Endometrial microvascular endothelial cells (primary cell): ENCODE measurements around the gene COLEC11. TPM values are rescaled to one million over a fixed set of nuclear protein-coding genes. Genes with fewer than 3 reads are reported as not detected.
"Not testable (repeated sequence)": the region's sequence is repeated elsewhere in the genome, so short reads cannot be mapped to it uniquely, and the experiment has no call there.

Experiments used
- in situ Hi-C: cut with HindIII; loops from 2 replicates; pipeline ENCODE4 v1.10.0; 2017; ENCODE audit warnings: low sequenced_read_pairs, low pct_unique_long_range_greater_than_20kb; ENCODE audit errors: inconsistent ontology term
- total RNA-seq: library from RNA; depleted of rRNA; stranded (reverse); fragments of >200 nt; gene quantifications from one replicate; pipeline ENCODE4 v1.2.3, GENCODE V29; 2015; ENCODE audit errors: inconsistent ontology term

COLEC11 gene
- total RNA-seq = not detected

- in situ Hi-C loops = no loop called here
These were observed at the start of gene COLEC11 for GRCh38 chr2:3594493-3595281. Gene COLEC11, plus strand, starts transcription at chr2:3595112. Its CDS starts 9,229 bp downstream, at chr2:3604341.

- in situ Hi-C loops = no loop called here
These were observed 49.0 kb upstream of the COLEC11 start for GRCh38 chr2:3545788-3546478.

- in situ Hi-C loops = no loop called here
These were observed 47.0 kb upstream of the COLEC11 start for GRCh38 chr2:3547915-3548314.

DNA sequence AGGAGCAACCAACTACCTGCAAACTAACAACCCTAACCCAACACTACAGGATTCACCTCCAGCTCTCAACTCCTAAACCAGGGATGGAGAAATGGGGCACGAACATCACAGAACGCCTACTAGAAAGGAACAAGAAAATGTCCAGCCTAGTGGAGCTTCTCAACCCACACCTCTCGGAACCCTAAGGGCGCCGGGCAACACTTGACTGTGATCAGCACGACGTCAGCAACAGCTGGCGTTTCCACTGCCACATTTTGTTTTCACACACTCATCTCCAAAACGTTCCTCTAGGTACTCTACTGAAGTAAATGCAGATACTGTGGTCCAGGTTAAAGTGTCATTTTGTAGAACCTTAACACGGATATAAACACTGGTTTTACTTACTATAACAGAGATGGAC, 41.0 kb upstream of the COLEC11 start:
- in situ Hi-C loops = no loop called here

DNA sequence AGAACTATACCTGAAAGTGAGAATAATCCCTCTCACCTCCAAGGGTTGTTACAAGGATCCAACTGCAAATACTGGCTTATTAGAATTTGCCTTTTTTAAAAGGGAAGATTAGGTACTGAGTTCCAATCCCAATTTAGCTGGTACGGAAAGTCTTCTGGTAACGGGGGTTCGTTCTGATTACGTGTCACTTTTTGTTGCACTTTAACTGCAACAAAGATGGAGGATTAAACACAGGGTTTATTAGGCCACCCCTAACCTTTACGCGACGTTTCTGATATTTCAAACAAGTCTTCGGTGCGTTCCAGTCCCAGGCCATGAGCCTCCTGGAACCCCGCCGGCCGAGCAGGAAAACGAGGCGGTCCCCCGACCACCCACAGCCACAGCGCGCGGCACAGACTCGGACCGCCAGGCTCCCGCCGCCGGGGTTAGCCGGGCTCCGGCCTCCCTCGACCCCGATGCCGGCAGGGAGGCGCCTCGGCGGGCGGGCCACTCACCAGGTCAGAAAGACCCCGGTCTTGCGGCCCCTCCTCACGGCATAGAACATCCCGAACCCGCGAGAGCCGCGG, 37.2 kb upstream of the COLEC11 start:
- in situ Hi-C loops = no loop called here

DNA sequence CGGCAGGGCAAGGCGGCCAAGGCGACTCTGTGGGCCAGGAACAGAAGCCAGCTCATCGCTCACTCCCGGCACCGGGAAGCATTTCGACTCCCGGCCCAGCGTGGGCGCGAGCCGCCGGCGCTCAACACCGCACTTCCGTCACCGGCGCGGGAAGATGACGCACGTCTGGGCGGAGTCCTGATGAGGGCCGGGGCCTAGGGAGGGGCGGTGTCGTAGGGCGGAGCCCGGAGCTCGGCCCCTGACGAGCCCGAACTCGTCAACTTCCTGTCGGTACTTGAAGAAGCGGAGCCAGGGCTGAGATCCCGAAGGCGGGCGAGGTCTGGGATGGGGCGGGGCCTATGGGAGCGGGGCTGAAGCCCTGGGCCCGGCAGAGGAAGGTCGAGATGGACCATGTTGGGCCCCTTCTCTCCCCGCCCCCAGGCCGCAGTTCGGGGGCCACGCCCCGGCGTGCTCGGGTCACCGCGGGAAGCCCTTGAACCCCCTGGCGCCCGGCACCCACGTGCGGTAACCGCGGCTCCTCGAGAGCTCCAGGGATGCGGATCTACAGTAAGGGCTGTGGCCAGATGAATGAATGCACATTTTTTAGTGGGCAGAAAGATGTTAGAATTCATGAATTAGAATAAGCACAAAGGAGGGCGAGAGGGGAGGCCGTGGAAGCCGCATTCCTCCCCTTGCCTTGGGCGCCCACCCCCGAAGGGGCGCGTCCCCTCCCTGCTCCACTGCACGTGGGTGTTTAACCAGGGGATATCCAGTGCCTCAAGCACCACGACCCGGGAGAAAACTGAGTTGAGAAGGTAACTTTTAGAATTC, 36.5 kb upstream of the COLEC11 start, which contains the start of gene RNASEH1:
Gene RNASEH1 (minus strand): TSS at position 129 of the 810 bp plus-strand sequence. CDS start 73 bp downstream, at position 56.
- in situ Hi-C loops = no loop called here

GRCh38 chr2:3563521-3563976, 31.4 kb upstream of the COLEC11 start:
- in situ Hi-C loops = no loop called here

DNA sequence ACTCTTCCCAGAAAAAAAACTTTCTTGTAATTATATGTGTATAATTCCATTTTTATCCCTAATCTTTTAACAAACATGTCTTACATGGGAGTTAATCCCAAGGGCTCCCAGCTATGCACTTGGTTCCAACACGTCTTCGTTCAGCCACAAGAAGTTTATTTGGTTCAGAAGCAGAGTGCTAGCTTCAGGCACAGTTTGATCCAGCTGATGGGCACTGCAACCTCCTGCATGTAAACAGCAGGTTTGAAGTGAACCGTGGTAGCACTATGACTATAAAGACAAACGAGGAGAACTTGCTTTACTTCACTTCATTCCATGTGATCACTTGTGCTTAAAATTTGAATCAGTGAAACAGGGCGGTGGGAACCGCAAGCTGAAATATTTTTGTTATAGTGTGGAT, 29.8 kb upstream of the COLEC11 start:
- in situ Hi-C loops = no loop called here

- in situ Hi-C loops = no loop called here
These were observed 28.1 kb upstream of the COLEC11 start for GRCh38 chr2:3566806-3567205.

DNA sequence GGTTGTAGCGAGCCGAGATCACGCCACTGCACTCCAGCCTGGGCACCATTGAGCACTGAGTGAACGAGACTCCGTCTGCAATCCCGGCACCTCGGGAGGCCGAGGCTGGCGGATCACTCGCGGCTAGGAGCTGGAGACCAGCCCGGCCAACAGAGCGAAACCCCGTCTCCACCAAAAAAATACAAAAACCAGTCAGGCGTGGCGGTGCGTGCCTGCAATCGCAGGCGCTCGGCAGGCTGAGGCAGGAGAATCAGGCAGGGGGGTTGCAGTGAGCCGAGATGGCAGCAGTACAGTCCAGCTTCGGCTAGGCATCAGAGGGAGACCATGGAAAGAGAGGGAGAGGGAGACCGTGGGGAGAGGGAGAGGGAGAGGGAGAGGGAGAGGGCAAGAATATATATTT, 25.3 kb upstream of the COLEC11 start:
- in situ Hi-C loops = not testable (repeated sequence)

GRCh38 chr2:3571284-3571683, 23.6 kb upstream of the COLEC11 start:
- in situ Hi-C loops = no loop called here

- in situ Hi-C loops = no loop called here
These were observed 22.3 kb upstream of the COLEC11 start for GRCh38 chr2:3572620-3573019.

DNA sequence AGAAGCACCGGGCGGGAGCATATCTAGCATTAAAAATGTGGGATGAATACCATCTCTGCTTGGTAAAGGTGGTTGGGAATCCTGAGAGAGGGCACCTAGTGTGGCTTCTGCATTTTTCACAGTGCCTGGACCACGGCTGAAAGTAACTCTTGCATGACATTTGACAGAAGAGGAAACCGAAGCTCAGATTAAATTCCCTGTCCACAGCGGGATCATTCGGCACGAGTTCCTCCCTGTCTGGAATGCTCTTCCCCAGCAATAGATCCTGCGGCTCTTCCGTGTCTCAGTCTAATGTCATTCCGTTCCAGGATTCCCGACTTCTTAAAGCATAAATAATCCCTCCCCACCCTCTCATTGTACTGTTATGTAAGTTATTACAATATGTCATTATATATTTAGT, 20.8 kb upstream of the COLEC11 start:
- in situ Hi-C loops = no loop called here

DNA sequence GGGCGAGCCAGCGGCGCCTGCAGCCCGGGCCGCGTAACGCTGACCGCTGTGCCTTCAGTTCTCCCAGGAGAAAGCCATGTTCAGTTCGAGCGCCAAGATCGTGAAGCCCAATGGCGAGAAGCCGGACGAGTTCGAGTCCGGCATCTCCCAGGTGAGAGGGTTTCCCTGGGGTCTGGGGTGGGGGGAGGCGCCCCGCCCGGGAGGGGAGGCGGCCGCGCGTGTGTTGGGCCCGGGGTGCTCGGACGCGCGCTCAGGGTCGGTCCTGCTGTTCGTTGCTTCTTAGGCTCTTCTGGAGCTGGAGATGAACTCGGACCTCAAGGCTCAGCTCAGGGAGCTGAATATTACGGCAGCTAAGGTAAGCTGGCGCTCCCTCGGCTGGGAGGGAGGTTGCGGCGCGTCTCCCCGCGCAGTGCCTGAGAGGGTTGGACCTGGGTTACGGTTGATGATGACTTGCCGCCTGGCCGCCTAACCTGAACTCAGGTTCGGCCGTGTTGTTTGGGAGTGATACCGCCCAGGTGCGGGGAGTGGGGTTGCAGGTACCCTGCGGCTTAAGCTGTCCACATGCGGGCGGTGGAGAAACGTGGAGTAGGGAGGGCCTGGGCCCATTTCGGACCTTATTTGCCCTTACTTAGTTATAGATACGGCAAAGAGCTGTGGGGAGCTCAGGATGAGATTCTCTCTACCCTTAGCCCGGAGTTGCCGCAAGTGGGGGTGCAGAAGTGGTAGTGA, 19.2 kb upstream of the COLEC11 start:
- in situ Hi-C loops = no loop called here

GRCh38 chr2:3576263-3576630, 18.7 kb upstream of the COLEC11 start:
- in situ Hi-C loops = not testable (repeated sequence)

DNA sequence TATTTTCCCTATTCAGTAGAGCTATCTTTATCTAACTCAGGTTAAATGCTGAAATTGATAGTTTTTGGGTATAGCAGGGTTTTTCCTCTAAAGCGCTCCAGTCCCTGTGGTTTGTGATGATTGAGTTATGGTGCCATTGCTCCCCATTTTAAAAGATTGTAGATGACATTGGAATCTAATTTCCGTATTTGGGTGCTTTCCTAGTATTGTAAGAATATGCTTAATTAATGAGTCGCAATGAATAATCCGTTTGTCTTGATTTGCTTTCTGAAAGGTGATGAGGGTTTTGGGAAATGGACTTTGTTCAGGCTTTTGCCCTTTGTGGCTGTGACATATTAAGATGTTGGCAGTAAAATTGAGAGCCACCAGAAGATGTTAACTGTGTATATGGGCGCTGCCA, 15.9 kb upstream of the COLEC11 start:
- in situ Hi-C loops = no loop called here

DNA sequence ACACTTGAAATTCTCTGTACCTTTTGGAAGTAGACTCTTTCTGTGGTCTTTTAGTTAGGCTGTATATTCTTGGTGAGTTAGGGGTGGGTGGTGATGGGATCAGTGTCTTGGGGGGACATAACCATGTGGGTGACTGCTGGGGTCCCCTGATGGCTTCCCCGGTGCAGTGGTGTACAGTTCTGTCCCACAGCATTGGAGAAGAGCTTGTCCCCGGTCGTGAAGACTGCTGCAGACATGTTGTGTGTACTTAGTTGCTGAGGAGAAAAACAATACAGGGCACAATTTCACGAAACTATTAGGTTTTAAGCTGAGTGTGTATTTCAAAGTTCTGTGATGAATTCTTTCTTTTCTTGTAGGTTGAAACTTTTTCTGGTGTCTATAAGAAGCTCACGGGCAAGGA, 14.5 kb upstream of the COLEC11 start:
- in situ Hi-C loops = no loop called here
